HG03103 (cell line): ENCODE results near the gene TRAPPC3L.
"Not testable (repeated sequence)": the region's sequence is repeated elsewhere in the genome, so short reads cannot be mapped to it uniquely, and the experiment has no call there.

Experiments
- ATAC-seq: cut with Tn5 transposase; IDR thresholded peaks from one replicate; pipeline ENCODE4 v1.9.1; 2021; ENCODE audit warnings: low read depth; ENCODE audit not compliant: unreplicated experiment

TRAPPC3L gene

GRCh38 chr6:116515141-116515540 is 30.3 kb downstream of the TRAPPC3L start:
- ATAC-seq: no peak

- no peak for ATAC-seq
Measured at GRCh38 chr6:116514111-116514510, 31.4 kb downstream of the TRAPPC3L start.

DNA sequence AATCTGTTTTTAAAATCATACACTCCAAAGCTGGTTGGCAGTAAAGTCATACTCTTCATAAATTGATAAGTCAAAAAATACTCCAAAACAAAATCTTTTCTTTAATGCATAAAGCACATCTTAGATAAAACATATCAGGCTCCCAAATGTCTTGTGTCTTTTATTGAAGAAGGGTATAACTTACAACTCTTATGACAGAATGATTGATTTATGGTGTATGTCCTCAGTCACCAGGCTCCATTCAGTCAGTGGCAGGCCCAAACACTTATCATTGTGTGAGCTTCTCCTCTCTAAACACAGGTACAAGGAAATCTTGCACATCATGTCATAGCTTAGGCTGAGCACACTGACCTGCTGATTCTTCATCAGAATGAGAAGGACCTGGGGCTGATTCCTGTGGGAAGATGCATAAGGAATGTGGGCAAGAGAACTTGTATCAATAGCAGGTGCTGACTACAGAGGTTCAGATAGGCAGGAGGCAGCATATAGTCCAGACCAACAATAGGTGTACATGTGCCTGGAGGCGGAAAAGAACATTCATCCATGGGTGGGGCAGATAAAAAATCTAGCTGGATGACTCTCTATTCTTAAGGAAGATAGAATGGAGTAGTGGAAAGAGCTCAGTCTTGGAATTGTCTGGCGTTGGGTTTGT is 32.1 kb downstream of the TRAPPC3L start:
- no peak for ATAC-seq

- no peak for ATAC-seq
Measured at GRCh38 chr6:116512734-116513133, 32.8 kb downstream of the TRAPPC3L start.

GRCh38 chr6:116512111-116512559 is 33.3 kb downstream of the TRAPPC3L start:
- peak; percentile 86 for ATAC-seq

DNA sequence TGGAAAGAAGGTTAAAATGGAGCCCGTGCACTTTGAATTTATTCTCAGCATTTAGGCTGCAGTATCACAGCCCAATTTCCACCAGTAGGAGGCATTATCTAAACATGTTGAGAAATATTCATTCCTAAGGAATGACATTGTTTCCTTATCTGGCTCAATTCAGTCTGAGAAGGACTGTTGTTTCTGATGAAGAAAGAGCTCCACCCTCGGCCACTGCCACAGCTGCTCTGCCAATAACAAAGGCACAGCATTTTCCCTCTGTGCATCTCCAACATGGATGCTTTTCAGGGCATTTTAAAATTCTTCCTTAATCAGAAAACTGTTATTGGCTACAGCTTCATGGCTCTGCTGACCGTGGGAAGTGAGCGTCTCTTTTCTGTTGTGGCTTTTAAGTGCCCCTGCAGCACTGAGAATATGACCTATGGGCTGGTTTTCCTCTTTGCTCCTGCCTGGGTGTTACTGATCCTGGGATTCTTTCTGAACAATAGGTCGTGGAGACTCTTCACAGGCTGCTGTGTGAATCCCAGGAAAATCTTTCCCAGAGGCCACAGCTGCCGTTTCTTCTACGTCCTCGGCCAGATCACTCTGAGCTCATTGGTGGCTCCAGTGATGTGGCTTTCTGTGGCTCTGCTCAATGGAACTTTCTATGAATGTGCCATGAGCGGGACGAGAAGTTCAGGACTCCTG is 33.9 kb downstream of the TRAPPC3L start, which contains the start of gene CALHM5:
Gene CALHM5 (plus strand): TSS at position 216 of the 687 bp plus-strand sequence. CDS start 58 bp downstream, at position 274.
- ATAC-seq: no peak

DNA sequence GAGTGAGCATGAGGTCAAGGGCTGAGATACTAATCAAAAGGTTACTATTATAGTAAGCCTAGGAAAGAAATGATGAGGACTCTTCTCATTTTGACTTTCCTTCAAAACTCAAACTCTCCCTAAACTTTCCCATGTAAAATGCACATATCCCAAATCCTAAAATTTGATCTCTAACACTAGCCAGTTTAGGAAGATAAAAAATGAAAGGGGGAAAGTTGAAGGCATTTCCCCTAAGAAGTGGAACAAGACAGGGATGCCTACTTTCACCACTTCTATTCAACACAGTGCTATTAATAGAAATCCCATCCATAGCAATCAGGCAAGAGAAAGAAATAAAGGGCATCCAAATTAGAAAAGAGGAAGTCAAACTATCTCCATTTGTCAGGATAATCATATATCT is 37.0 kb downstream of the TRAPPC3L start:
- ATAC-seq: no peak

DNA sequence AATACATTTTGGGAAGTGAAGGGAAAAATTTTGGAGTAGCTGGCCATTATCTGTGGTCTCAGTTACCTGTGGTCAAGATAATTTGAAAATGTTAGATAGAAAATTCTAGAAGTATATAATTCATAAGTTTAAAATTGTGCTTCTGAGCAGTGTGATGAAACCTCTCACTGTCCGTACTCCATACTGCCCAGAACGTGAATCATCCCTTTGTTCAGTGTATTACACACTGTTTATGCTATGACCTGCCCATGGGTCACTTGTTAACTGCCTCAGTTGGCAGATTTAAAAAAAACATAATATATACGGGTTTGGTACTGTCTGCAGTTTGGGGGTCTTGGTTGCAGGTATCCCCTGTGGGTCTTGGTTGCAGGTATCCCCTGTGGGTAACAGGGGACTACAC is 38.2 kb downstream of the TRAPPC3L start:
- no peak for ATAC-seq

GRCh38 chr6:116500969-116501433 is 44.5 kb downstream of the TRAPPC3L start:
- no peak for ATAC-seq

- no peak for ATAC-seq
Measured at GRCh38 chr6:116497113-116497676, 48.3 kb downstream of the TRAPPC3L start.

DNA sequence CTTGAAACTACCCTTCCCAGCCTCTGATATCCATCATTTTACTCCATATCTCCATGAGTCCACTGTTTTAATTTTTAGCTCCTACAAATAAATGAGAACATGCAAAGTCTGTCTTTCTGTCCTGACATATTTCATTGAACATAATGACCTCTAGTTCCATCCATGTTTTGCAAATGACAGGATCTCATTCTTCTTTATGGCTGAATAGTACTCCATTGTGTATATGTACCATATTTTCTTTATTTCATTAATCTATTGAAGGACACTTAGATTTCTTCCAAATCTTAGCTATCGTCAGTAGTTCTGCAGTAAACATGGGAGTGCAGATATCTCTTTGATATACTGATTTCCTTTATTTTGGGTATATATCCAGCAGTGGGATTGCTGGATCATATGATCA is 50.3 kb downstream of the TRAPPC3L start:
- ATAC-seq: not testable (repeated sequence)

DNA sequence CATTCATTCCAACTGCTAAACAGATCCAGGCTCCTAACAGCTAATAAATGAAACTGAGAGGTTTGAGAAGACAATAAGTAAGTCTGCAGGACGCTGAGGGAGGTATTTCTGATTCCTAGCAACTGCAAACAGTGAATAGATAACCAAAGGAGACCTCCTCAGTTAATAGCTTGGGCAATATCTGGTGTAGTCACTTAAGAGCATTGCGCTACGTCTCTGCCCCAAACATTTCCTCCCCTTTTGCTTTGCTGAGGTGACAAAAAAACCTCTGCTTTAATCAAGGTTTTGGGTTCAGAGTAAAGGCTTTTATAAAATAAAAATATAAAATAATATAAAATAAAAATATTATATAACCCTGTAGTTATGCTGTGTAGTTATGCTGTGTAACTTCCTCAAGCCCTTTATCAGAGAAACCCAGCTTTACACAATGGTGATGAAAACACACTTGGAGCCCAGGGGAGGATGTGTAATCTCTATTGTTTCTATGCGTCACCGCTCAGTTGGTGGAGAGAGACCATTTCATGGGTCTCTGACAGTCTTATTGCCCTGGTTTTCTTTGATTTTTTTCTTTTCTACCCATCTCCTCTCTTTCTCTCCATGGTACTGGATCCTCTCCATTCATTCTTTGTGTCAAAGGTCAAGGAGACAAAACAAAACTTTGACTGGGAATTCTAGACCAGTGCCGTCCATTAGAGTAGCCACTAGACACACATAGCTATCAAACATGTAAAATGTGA is 53.0 kb downstream of the TRAPPC3L start:
- no peak for ATAC-seq

DNA sequence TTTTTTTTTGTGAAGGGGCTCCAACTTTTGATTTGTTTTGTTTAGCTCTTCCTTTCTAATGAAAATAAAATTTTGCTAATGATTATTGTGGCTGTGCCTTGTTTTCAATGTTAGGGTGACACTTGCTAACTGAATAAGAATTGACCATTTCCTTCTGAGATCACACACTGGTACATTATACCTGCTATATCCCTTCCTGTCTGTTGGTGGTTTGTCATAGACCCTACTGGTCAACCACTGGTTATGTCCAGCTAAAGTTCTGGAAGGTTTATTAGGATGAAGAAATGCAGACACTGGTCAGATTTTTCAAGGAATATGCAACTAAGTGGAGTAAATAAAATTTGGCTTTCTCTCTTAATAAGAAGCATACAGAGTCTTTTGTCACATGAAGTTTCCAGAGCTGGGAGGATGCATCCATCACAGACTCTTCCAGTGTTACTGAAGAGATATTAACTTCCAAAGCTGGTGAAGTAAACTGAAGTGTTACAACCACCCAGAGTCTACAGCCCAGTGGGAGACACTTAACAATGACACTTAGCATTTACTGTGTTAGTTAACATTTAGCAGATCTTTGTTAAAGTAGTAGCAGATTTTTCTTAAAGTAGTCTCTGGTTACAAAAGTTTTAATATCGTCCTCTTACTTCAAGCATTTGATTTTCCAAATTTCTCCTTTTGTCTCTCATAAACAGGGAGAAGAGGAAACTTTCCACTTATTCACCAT is 53.7 kb downstream of the TRAPPC3L start:
- no peak for ATAC-seq

DNA sequence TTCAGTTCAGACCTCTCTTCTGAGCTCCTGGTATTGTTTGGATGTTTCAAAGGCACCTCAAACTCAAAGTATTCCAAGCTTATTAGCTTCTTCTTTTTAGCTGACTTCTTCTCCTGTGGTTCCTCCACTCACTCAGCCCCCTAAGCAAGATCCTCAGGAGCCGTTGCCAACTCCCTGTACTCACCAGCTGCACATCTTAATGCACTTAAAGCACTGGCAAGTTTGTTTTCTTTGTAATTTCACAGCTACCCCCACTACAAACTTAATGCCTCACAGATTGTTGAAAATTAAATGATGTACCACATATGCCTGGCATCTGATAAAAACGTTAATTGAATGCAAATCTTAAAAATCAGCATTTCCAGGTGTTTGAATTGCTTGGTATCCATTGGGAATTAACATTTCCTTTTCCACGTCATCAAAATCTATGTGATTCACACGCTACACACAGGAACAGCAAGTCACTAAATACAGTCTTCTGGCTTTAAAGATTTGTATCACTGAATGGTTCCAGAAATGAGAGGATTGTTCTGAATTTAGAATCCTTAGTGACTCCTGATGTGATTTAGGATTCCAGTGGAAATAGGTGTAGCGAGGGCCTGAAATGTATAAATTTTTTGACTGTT is 59.8 kb downstream of the TRAPPC3L start:
- ATAC-seq: no peak

DNA sequence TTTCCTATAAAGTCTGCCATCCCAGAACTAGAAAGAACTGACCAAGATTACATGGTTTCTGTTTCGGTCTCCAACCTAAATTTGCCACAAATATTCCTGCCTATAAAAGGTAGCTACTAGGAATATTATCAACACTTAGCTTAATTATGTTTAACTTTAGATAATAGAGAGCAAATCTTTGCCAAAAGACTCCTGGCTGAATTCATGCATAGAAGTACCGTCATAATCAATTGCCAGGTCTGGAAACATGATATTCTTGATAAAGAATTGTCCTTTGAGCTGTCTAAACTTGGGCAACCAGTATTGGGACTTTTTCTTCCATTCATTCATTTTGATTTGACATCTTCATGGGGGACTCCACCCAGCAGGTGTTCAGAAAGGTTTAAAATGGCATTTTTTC is 61.9 kb downstream of the TRAPPC3L start:
- ATAC-seq: no peak

DNA sequence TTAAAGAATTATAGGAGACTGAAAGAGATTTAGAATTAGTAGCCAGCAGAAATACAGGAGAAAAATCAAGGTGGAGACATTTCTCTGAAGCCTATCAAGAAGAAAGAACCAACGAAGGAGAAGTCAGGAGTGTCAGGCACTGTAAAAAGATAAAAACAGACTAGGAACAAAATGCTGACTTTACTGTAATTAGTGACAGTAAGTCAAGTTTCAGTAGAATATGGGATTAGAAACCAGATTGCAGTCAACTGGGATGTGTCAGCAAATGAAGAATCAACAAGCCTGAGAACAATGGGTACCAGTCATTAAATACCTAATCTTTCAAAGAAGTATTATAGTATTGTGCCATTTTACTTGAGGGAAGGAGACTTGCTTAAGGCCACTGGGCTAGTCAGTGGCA is 62.7 kb downstream of the TRAPPC3L start:
- no peak for ATAC-seq

DNA sequence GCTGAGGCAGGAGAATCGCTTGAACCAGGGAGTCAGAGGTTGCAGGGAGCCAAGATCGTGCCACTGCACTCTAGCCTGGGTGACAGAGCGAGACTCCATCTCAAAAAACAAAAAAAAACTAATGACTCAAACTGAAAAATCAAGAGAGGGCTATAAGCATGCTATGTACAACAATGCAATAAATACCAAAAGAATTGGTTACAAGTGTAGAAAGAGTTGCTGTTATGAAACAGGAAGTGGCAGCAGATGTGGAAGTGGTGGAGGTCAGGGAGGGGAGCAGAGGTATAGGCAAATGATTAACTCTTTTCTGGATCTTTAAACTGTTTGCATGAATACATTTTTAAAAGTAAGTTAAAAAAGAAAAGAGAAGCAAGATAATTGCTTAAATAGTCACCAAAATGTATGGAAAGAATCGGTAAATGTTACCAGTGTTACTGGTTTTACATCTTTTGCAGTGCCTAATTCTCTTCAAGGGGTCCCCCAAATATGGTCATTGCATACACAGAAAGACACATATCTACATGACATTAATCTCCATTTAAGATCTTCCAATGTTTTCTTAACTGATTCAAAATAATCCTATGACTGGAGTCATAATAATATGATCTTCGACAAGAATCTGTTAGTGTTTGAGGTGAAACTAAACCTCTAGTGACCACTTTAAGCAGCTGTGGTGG is 69.3 kb downstream of the TRAPPC3L start:
- peak; percentile 100 for ATAC-seq

- no peak for ATAC-seq
Measured at GRCh38 chr6:116475141-116475540, 70.3 kb downstream of the TRAPPC3L start.

DNA sequence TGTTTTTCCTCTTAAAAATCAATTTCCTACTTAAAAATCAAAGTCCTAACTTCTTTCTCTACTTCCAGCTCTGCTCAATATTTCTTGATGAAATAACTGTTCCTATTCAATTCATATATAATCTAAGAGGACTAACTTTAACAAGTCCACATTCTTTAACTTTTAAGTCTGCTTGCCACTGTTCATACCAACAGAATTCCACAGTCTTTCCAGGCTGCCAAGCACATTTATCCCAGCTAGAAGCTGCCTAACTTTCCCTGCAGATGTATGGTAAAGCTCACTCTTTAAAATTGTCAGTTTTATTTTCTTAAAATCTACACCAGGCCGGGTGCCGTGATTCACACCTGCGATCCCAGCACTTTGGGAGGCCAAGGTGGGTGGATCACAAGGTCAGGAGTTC is 72.8 kb downstream of the TRAPPC3L start:
- no peak for ATAC-seq
